Peyer's patch (tissue), 4 donors: ENCODE data around the gene RPP38. TPM values are rescaled to one million over a fixed set of nuclear protein-coding genes. Genes with fewer than 3 reads are reported as not detected.

Experiments
- DNase-seq, 3 donors: peaks; one replicate each; pipeline ENCODE4 v3.0.0-alpha.2; 2017 to 2019
- H3K27ac ChIP-seq, 4 donors: fragments of 200-600 bp; sonication (generic); one replicate each; pipeline ENCODE4 v1.5.1; 2016 to 2019
- H3K27me3 ChIP-seq, 2 donors: fragments of 200-600 bp; sonication (generic); one replicate each; pipeline ENCODE4 v1.5.1; 2019
- H3K36me3 ChIP-seq, 3 donors: fragments of 200-600 bp; sonication (generic); one replicate each; pipeline ENCODE4 v1.5.1; 2016 to 2019
- H3K4me1 ChIP-seq, 4 donors: fragments of 200-600 bp; sonication (generic); one replicate each; pipeline ENCODE4 v1.5.1; 2016 to 2019
- H3K4me3 ChIP-seq, 4 donors: fragments of 200-600 bp; sonication (generic); 1 replicate in 3 of 4; 2 replicates in 1 of 4; pipeline ENCODE4 v1.5.1; 2016 to 2019; ENCODE audit warnings: mild to moderate bottlenecking in 1 of 4
- H3K9me3 ChIP-seq, 4 donors: fragments of 200-600 bp; sonication (generic); one replicate each; pipeline ENCODE4 v1.5.1; 2016 to 2019; ENCODE audit warnings: mild to moderate bottlenecking in 1 of 4
- CTCF ChIP-seq, 6 experiments: fragments of 450-650 bp in 4 of 6; fragments of 200-600 bp in 2 of 6; sonication (generic) in 1 of 6; IDR thresholded peaks; one replicate each; pipeline ENCODE4 v1.5.1; 2017 to 2019; ENCODE audit warnings: antibody characterized with exemption in 6 of 6, mild to moderate bottlenecking in 3 of 6, moderate library complexity in 1 of 6
- POLR2A ChIP-seq, 2 donors: fragments of 450-650 bp; IDR thresholded peaks; one replicate each; pipeline ENCODE4 v1.5.1; 2017; ENCODE audit warnings: antibody characterized with exemption in 2 of 2, mild to moderate bottlenecking in 2 of 2, moderate library complexity in 2 of 2
- total RNA-seq, 4 donors: library from RNA; depleted of rRNA; stranded (reverse); fragments of >200 nt; gene quantifications; one replicate each; pipeline ENCODE4 v1.1.0, GENCODE V29; 2016

RPP38 gene
- total RNA-seq, 4 donors from 2014 or later, result 13.5 to 21.5 (median 19.6) TPM

GRCh38 chr10:15060638-15061037 lies 36.5 kb upstream of the RPP38 start:
- no peak for DNase-seq
- Histone ChIP-seq H3K36me3 (no peaks in the 10 kb centered on the region), H3K9me3 (no peaks in the 10 kb centered on the region), H3K4me3 (no peak overlapping the region), H3K4me1 (no peaks in the 10 kb centered on the region), H3K27ac (no peak overlapping the region), H3K27me3 (no peaks in the 10 kb centered on the region)
- TF ChIP-seq POLR2A (IDR thresholded peaks at IDR 0.05), result no peak
- TF ChIP-seq CTCF (IDR thresholded peaks at IDR 0.05), result no peak

DNA sequence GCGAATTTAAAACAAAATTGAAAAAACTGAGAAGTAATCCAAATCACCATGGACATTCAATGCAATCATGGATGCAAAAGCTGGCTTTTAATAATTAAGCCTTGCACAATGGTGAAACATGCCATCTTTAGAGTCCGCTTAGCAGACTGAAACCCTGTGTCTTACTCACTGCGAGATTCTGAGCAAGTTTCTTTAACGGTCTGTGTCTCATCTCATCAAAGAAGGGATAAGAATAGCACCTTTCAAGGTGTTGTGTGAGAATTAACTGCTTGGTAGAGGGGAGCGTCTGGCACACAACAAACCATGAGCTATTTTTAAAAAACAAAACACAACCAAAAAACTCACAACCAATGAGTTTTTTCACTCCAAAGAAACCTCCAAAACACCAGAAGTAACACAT lies 30.0 kb upstream of the RPP38 start:
- no peaks in the 10 kb centered on the region for H3K27me3 ChIP-seq
- no peak for TF ChIP-seq CTCF (IDR thresholded peaks at IDR 0.05)
- TF ChIP-seq POLR2A (IDR thresholded peaks at IDR 0.05), result no peak
- no peaks in the 10 kb centered on the region for H3K4me1 ChIP-seq
- H3K36me3 ChIP-seq, result no peaks in the 10 kb centered on the region
- H3K27ac ChIP-seq, result no peak overlapping the region
- H3K4me3 ChIP-seq, result no peak overlapping the region
- no peak for DNase-seq
- no peaks in the 10 kb centered on the region for H3K9me3 ChIP-seq

- DNase-seq, result no peak
- no peaks in the 10 kb centered on the region for H3K9me3 ChIP-seq
- H3K4me1 ChIP-seq, result no peaks in the 10 kb centered on the region
- H3K27ac ChIP-seq, result no peak overlapping the region
- H3K4me3 ChIP-seq, result no peak overlapping the region
- no peaks in the 10 kb centered on the region for H3K27me3 ChIP-seq
- TF ChIP-seq CTCF (IDR thresholded peaks at IDR 0.05) (no peak), POLR2A (IDR thresholded peaks at IDR 0.05) (no peak)
- H3K36me3 ChIP-seq, result no peaks in the 10 kb centered on the region
These were observed 28.4 kb upstream of the RPP38 start for GRCh38 chr10:15068802-15069201.

- Histone ChIP-seq H3K9me3 (no peaks in the 10 kb centered on the region), H3K36me3 (no peaks in the 10 kb centered on the region), H3K27ac (no peak overlapping the region), H3K4me1 (no peaks in the 10 kb centered on the region), H3K27me3 (no peaks in the 10 kb centered on the region), H3K4me3 (no peak overlapping the region)
- no peak for DNase-seq
- TF ChIP-seq CTCF (IDR thresholded peaks at IDR 0.05) (no peak), POLR2A (IDR thresholded peaks at IDR 0.05) (no peak)
These were observed 27.9 kb upstream of the RPP38 start for GRCh38 chr10:15069230-15069629.

DNA sequence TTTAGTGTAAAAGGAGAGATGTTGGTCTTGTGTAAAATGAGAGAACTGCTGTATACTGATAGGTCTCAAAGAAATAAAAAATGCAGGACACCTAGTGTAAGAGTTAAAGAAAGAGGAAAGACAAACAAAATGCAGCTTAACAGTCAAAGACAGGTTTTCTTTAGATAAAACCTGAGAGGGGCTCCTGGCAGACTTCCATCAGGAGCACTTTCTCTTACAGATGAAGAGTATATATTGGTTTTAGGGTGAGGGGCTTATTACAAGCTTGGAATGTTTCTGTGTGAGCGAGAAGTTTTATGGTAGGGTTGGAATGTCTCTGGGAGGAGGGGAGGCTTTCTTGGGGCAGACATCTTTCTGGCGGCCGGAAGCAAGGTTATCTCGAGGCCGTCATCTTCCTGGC lies 24.8 kb upstream of the RPP38 start:
- Histone ChIP-seq H3K4me3 (no peak overlapping the region), H3K27ac (no peak overlapping the region), H3K4me1 (no peaks in the 10 kb centered on the region), H3K27me3 (no peaks in the 10 kb centered on the region), H3K36me3 (no peaks in the 10 kb centered on the region), H3K9me3 (no peaks in the 10 kb centered on the region)
- no peak for TF ChIP-seq CTCF (IDR thresholded peaks at IDR 0.05)
- TF ChIP-seq POLR2A (IDR thresholded peaks at IDR 0.05), result no peak
- no peak for DNase-seq

GRCh38 chr10:15075421-15075820 lies 21.7 kb upstream of the RPP38 start:
- no peak overlapping the region for H3K4me3 ChIP-seq
- no peaks in the 10 kb centered on the region for H3K36me3 ChIP-seq
- H3K27me3 ChIP-seq, result no peaks in the 10 kb centered on the region
- no peak for DNase-seq
- no peaks in the 10 kb centered on the region for H3K4me1 ChIP-seq
- no peaks in the 10 kb centered on the region for H3K9me3 ChIP-seq
- TF ChIP-seq CTCF (IDR thresholded peaks at IDR 0.05) (no peak), POLR2A (IDR thresholded peaks at IDR 0.05) (no peak)
- no peak overlapping the region for H3K27ac ChIP-seq
